ENCODE results near the gene SERGEF.

The SERGEF gene

DNA sequence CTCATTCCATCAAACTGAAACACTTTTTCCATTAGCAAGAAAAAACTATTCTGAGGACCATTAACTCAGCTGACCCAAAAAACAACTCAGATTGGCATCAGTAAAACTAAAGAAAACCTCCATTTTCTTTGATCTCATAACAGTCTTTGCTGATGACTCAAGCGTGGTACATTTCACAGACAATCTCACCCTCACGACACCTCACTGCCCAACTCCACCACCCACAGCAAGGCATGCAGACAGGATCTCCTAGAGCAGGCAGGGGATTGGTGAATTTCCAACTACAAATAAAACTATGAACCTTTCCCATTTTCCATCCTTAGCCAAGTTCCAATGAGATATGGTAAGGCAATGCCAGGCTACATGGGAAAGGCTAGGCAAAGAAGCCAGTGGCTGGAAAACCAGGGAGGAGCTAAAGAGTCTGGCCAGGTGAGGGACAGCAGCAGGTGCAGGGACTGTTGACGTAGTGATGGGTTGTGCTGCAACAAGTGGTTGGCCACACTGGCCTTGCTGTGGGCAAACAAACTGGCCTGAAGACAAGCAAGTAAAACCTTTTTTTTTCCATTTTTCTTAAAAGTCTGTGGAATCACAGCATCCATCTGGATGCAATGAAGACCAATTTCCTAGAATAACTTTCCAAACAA lies 97.2 kb downstream of the SERGEF start:
- H3K27ac ChIP-seq: no peak overlapping the region
- TF ChIP-seq CTCF (IDR thresholded peaks at IDR 0.05): no peak
- peaks cover 2% of the 10 kb centered on the region for H3K79me2 ChIP-seq
- H3K4me1 ChIP-seq: peaks cover 3% of the 10 kb centered on the region
- no peak overlapping the region for H2AFZ ChIP-seq
- no peaks in the 10 kb centered on the region for H3K27me3 ChIP-seq (ENCODE audit: control insufficient read depth, insufficient read depth, low read length)
- H3K9me3 ChIP-seq (ENCODE audit: control insufficient read depth, low read length): no peaks in the 10 kb centered on the region
- no peaks in the 10 kb centered on the region for H3K36me3 ChIP-seq (ENCODE audit: control insufficient read depth, insufficient read depth, low read length)
- H3K4me3 ChIP-seq (ENCODE audit: low read depth, low read length): no peak overlapping the region
- no peak overlapping the region for H3K9ac ChIP-seq
- no peak overlapping the region for H3K4me2 ChIP-seq (ENCODE audit: low read length)

DNA sequence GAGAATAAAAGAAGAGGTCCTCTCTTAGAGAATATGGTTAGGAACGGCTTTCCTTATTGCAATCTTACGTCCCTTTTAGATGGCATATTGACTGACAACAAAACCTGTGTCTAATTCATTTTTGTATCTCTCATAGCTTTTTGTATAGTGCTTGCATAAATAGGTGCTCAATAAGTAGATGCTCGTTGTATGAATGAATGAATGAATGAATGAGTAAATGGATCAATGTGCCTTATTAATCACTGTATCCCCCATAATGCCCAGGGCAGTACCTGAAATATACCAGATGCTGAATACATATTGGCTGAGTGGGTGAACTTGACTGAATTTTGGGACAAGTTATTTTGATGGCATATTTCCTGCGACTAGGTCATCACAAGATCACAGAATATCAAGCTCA lies 97.9 kb downstream of the SERGEF start:
- TF ChIP-seq CTCF (IDR thresholded peaks at IDR 0.05): no peak
- no peaks in the 10 kb centered on the region for H3K36me3 ChIP-seq (ENCODE audit: control insufficient read depth, insufficient read depth, low read length)

GRCh38 chr11:17907046-17907445 lies 105.8 kb downstream of the SERGEF start:
- no peaks in the 10 kb centered on the region for H3K9me3 ChIP-seq (ENCODE audit: control insufficient read depth, low read length)
- H3K4me1 ChIP-seq: peaks cover 9% of the 10 kb centered on the region
- H3K27ac ChIP-seq: peak overlapping the region; percentile 74
- H2AFZ ChIP-seq: no peak overlapping the region
- TF ChIP-seq CTCF (IDR thresholded peaks at IDR 0.05): no peak
- no peaks in the 10 kb centered on the region for H3K27me3 ChIP-seq (ENCODE audit: control insufficient read depth, insufficient read depth, low read length)
- no peak overlapping the region for H3K9ac ChIP-seq
- H3K36me3 ChIP-seq (ENCODE audit: control insufficient read depth, insufficient read depth, low read length): no peaks in the 10 kb centered on the region
- no peak overlapping the region for H3K4me3 ChIP-seq (ENCODE audit: low read depth, low read length)
- H3K79me2 ChIP-seq: peaks cover 2% of the 10 kb centered on the region
- no peak overlapping the region for H3K4me2 ChIP-seq (ENCODE audit: low read length)

More for the DNA sequence above, 97.9 kb downstream of the SERGEF start:
- Histone ChIP-seq H3K4me1 (no peaks in the 10 kb centered on the region), H3K4me3 (ENCODE audit: low read depth, low read length) (no peak overlapping the region), H2AFZ (no peak overlapping the region), H3K27me3 (ENCODE audit: control insufficient read depth, insufficient read depth, low read length) (no peaks in the 10 kb centered on the region), H3K9me3 (ENCODE audit: control insufficient read depth, low read length) (no peaks in the 10 kb centered on the region), H3K9ac (no peak overlapping the region), H3K27ac (no peak overlapping the region), H3K4me2 (ENCODE audit: low read length) (no peak overlapping the region), H3K79me2 (peaks cover 2% of the 10 kb centered on the region)

DNA sequence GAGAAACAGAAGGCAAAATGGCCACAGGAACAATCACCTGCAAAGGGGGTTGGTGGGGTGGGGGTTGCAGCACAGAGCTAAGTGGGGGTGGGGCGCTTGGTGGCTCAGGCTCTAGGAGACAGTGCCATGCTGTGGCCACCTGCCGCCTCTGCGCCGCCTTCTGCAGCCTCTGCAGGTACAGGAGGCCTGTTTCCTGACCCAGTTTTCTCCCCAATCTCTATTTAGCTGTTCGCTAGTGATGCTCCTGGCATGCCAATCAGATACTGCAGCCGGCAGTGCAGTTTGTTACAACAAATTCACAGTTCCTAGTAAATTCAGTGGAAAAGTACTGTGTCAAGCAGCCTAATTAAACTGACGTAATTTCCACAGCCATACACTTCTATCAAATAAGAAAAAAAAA lies 106.4 kb downstream of the SERGEF start:
- H3K27ac ChIP-seq: peak overlapping the region; percentile 74
- H3K9me3 ChIP-seq (ENCODE audit: control insufficient read depth, low read length): no peaks in the 10 kb centered on the region

More for the DNA sequence above, 106.4 kb downstream of the SERGEF start:
- H3K4me3 ChIP-seq (ENCODE audit: low read depth, low read length): no peak overlapping the region
- H2AFZ ChIP-seq: no peak overlapping the region
- peaks cover 9% of the 10 kb centered on the region for H3K4me1 ChIP-seq
- no peak overlapping the region for H3K9ac ChIP-seq
- peak; percentile 47 for TF ChIP-seq CTCF (IDR thresholded peaks at IDR 0.05)
- no peak overlapping the region for H3K4me2 ChIP-seq (ENCODE audit: low read length)
- no peaks in the 10 kb centered on the region for H3K36me3 ChIP-seq (ENCODE audit: control insufficient read depth, insufficient read depth, low read length)
- no peaks in the 10 kb centered on the region for H3K27me3 ChIP-seq (ENCODE audit: control insufficient read depth, insufficient read depth, low read length)
- H3K79me2 ChIP-seq: no peaks in the 10 kb centered on the region
